SK-N-SH treated with all-trans-retinoic acid at 6 μM for 48 hours (cell line): ENCODE data around the gene SLC52A1.

Experiments used
- CSDC2 ChIP-seq: fragments of 250-450 bp; sonication (Bioruptor Pico); IDR thresholded peaks from 2 replicates; pipeline ENCODE4 v1.5.0; 2020; ENCODE audit warnings: mild to moderate bottlenecking, moderate library complexity
- ESRRG ChIP-seq: fragments of 250-450 bp; sonication (Bioruptor Pico); IDR thresholded peaks from 2 replicates; pipeline ENCODE4 v1.6.1; 2021; ENCODE audit warnings: mild to moderate bottlenecking
- ISL1 ChIP-seq: fragments of 250-450 bp; sonication (Bioruptor Pico); IDR thresholded peaks from 2 replicates; pipeline ENCODE4 v2.1.2; 2022; ENCODE audit warnings: mild to moderate bottlenecking, moderate library complexity
- PPARA ChIP-seq: fragments of 250-450 bp; sonication (Bioruptor Pico); IDR thresholded peaks from 2 replicates; pipeline ENCODE4 v1.5.0; 2020; ENCODE audit warnings: mild to moderate bottlenecking, borderline replicate concordance
- RARB ChIP-seq: fragments of 250-450 bp; sonication (Bioruptor Pico); IDR thresholded peaks from 2 replicates; pipeline ENCODE4 v1.8.0; 2021; ENCODE audit warnings: mild to moderate bottlenecking, moderate library complexity
- TCF4 ChIP-seq: fragments of 250-450 bp; sonication (Bioruptor Pico); IDR thresholded peaks from 2 replicates; pipeline ENCODE4 v1.8.0; 2021; ENCODE audit warnings: mild to moderate bottlenecking, moderate library complexity, borderline replicate concordance
- TOX ChIP-seq: fragments of 250-450 bp; sonication (Bioruptor Pico); IDR thresholded peaks from 2 replicates; pipeline ENCODE4 v1.8.0; 2021; ENCODE audit warnings: mild to moderate bottlenecking, moderate library complexity, borderline replicate concordance
- ZFP3 ChIP-seq: fragments of 250-450 bp; sonication (Bioruptor Pico); IDR thresholded peaks from 2 replicates; pipeline ENCODE4 v1.5.0; 2020; ENCODE audit warnings: mild to moderate bottlenecking, moderate library complexity
- ZFP30 ChIP-seq: fragments of 450-650 bp; formaldehyde crosslinking; IDR thresholded peaks from 2 replicates; pipeline ENCODE4 v1.5.0; 2022; ENCODE audit warnings: mild to moderate bottlenecking, moderate library complexity
- ZNF565 ChIP-seq: fragments of 450-650 bp; formaldehyde crosslinking; conservative IDR thresholded peaks from 2 replicates; pipeline ENCODE4 v1.5.0; 2020; ENCODE audit warnings: low read depth, mild to moderate bottlenecking, moderate library complexity
- TF ChIP-seq, protein P1 (sequence below): fragments of 250-450 bp; sonication (Bioruptor Pico); IDR thresholded peaks from 2 replicates; pipeline ENCODE4 v1.5.0; 2020; ENCODE audit warnings: mild to moderate bottlenecking, moderate library complexity
- TF ChIP-seq, protein P2 (sequence below): fragments of 250-450 bp; sonication (Bioruptor Pico); IDR thresholded peaks from 2 replicates; pipeline ENCODE4 v1.8.0; 2020; ENCODE audit warnings: mild to moderate bottlenecking, moderate library complexity, borderline replicate concordance
- TF ChIP-seq, protein P3 (sequence below): fragments of 250-450 bp; sonication (Bioruptor Pico); IDR thresholded peaks from 2 replicates; pipeline ENCODE4 v1.5.1; 2020; ENCODE audit warnings: low read depth, mild to moderate bottlenecking, moderate library complexity
- TF ChIP-seq, protein P4 (sequence below): fragments of 250-450 bp; sonication (Bioruptor Pico); IDR thresholded peaks from 2 replicates; pipeline ENCODE4 v1.5.1; 2021; ENCODE audit warnings: mild to moderate bottlenecking, moderate library complexity

DNA sequence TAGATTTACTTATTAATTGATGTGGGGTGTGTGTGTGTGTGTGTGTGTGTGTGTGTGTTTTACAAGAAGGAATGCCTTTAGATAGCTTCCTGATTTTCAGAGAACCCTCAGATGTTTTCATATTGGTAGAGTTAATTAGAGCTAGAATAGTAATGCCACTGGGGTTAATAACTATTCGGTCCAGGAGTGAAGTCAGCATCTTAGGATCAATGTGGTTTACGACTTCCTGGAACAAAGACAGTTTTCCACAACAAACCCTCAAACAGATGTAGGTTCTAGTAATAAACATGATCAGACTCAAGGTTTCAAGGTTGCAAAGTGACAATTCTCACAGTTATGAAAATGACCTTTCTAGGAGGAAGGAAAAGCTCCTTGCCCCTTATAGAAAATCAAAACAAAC, 12.2 kb upstream of the SLC52A1 start:
- TF ChIP-seq ZFP30 (CRISPR knock-in tag) (no peak), ZFP3 (CRISPR knock-in tag) (no peak), ZNF565 (CRISPR knock-in tag) (no peak), TCF4 (CRISPR knock-in tag) (no peak), ISL1 (no peak), TOX (no peak), ESRRG (no peak), RARB (CRISPR knock-in tag) (no peak), CSDC2 (CRISPR knock-in tag) (no peak), PPARA (no peak)
- TF ChIP-seq, protein P1, sequence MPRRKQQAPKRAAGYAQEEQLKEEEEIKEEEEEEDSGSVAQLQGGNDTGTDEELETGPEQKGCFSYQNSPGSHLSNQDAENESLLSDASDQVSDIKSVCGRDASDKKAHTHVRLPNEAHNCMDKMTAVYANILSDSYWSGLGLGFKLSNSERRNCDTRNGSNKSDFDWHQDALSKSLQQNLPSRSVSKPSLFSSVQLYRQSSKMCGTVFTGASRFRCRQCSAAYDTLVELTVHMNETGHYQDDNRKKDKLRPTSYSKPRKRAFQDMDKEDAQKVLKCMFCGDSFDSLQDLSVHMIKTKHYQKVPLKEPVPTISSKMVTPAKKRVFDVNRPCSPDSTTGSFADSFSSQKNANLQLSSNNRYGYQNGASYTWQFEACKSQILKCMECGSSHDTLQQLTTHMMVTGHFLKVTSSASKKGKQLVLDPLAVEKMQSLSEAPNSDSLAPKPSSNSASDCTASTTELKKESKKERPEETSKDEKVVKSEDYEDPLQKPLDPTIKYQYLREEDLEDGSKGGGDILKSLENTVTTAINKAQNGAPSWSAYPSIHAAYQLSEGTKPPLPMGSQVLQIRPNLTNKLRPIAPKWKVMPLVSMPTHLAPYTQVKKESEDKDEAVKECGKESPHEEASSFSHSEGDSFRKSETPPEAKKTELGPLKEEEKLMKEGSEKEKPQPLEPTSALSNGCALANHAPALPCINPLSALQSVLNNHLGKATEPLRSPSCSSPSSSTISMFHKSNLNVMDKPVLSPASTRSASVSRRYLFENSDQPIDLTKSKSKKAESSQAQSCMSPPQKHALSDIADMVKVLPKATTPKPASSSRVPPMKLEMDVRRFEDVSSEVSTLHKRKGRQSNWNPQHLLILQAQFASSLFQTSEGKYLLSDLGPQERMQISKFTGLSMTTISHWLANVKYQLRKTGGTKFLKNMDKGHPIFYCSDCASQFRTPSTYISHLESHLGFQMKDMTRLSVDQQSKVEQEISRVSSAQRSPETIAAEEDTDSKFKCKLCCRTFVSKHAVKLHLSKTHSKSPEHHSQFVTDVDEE (CRISPR knock-in tag), result no peak
- TF ChIP-seq, protein P2, sequence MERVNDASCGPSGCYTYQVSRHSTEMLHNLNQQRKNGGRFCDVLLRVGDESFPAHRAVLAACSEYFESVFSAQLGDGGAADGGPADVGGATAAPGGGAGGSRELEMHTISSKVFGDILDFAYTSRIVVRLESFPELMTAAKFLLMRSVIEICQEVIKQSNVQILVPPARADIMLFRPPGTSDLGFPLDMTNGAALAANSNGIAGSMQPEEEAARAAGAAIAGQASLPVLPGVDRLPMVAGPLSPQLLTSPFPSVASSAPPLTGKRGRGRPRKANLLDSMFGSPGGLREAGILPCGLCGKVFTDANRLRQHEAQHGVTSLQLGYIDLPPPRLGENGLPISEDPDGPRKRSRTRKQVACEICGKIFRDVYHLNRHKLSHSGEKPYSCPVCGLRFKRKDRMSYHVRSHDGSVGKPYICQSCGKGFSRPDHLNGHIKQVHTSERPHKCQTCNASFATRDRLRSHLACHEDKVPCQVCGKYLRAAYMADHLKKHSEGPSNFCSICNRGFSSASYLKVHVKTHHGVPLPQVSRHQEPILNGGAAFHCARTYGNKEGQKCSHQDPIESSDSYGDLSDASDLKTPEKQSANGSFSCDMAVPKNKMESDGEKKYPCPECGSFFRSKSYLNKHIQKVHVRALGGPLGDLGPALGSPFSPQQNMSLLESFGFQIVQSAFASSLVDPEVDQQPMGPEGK, result no peak
- TF ChIP-seq, protein P3, sequence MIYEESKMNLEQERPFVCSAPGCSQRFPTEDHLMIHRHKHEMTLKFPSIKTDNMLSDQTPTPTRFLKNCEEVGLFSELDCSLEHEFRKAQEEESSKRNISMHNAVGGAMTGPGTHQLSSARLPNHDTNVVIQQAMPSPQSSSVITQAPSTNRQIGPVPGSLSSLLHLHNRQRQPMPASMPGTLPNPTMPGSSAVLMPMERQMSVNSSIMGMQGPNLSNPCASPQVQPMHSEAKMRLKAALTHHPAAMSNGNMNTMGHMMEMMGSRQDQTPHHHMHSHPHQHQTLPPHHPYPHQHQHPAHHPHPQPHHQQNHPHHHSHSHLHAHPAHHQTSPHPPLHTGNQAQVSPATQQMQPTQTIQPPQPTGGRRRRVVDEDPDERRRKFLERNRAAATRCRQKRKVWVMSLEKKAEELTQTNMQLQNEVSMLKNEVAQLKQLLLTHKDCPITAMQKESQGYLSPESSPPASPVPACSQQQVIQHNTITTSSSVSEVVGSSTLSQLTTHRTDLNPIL (CRISPR knock-in tag), result no peak
- TF ChIP-seq, protein P4, sequence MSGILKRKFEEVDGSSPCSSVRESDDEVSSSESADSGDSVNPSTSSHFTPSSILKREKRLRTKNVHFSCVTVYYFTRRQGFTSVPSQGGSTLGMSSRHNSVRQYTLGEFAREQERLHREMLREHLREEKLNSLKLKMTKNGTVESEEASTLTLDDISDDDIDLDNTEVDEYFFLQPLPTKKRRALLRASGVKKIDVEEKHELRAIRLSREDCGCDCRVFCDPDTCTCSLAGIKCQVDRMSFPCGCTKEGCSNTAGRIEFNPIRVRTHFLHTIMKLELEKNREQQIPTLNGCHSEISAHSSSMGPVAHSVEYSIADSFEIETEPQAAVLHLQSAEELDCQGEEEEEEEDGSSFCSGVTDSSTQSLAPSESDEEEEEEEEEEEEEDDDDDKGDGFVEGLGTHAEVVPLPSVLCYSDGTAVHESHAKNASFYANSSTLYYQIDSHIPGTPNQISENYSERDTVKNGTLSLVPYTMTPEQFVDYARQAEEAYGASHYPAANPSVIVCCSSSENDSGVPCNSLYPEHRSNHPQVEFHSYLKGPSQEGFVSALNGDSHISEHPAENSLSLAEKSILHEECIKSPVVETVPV, result no peak
